ENCODE measurements around the gene DEK. TPM values are rescaled to one million over a fixed set of nuclear protein-coding genes. Genes with fewer than 3 reads are reported as not detected.

The DEK gene
- total RNA-seq, 1 experiment from 2014 or later: 108 TPM

GRCh38 chr6:18178960-18179615 is 85.2 kb downstream of the DEK start:
- H3K4me3 ChIP-seq (replicated peaks in 1 of 2; ENCODE audit: low read depth in 1 of 2, low read length in 2 of 2): no peak overlapping the region
- no peak overlapping the region for H3K27ac ChIP-seq (ENCODE audit: low read depth, low read length)
- no peaks in the 10 kb centered on the region for H3K9me2 ChIP-seq (ENCODE audit: insufficient read depth)
- H3K4me1 ChIP-seq (ENCODE audit: control insufficient read depth in 1 of 2, insufficient read depth in 2 of 2, low read length in 2 of 2): no peaks in the 10 kb centered on the region
- H3K9me3 ChIP-seq (ENCODE audit: control insufficient read depth in 1 of 2, insufficient read depth in 1 of 2, low read depth in 1 of 2, low read length in 2 of 2): no peaks in the 10 kb centered on the region
- H3K9ac ChIP-seq (ENCODE audit: low read length): no peak overlapping the region
- ChIA-PET CTCF (no interaction called here), RAD21 (ENCODE audit: low non-redundant PET in 1 of 2, low total read pairs in 2 of 2, uncharacterized antibody in 2 of 2, unreplicated experiment in 2 of 2) (interaction anchor here in 1 of 2 experiments (0.6 kb wide), 1 partner anchor 16 kb away, joined by 7 read pairs; no protein-coding TSS in a partner anchor), POLR2A (no interaction called here)
- no peaks in the 10 kb centered on the region for H3K36me3 ChIP-seq (ENCODE audit: control insufficient read depth in 1 of 2, insufficient read depth in 2 of 2, low read length in 2 of 2)
- no peak for TF ChIP-seq ZBTB33 (IDR thresholded peaks at IDR 0.05; ENCODE audit: extremely low read depth, insufficient replicate concordance, low read length)
- TF ChIP-seq SP1 (IDR thresholded peaks at IDR 0.05; ENCODE audit: low read depth): no peak
- TF ChIP-seq ELF1 (IDR thresholded peaks at IDR 0.05; ENCODE audit: borderline replicate concordance, low read depth): no peak
- TF ChIP-seq POLR2AphosphoS5 (IDR thresholded peaks at IDR 0.05; ENCODE audit: low read depth, low read length): no peak
- no peak for TF ChIP-seq TCF7L2 (IDR thresholded peaks at IDR 0.05; ENCODE audit: borderline replicate concordance, extremely low read depth, insufficient read depth, insufficient read length)
- TF ChIP-seq JUND (IDR thresholded peaks at IDR 0.05): no peak
- TF ChIP-seq CTCF (IDR thresholded peaks at IDR 0.05 in 2 of 3, conservative IDR thresholded peaks at IDR 0.05 in 1 of 3; ENCODE audit: borderline replicate concordance in 1 of 3, insufficient read depth in 1 of 3, low read depth in 2 of 3, low read length in 2 of 3): no peak
- no peak for TF ChIP-seq EGR1 (IDR thresholded peaks at IDR 0.05; ENCODE audit: low read depth)
- TF ChIP-seq MAX (IDR thresholded peaks at IDR 0.05): no peak
- TF ChIP-seq REST (IDR thresholded peaks at IDR 0.05; ENCODE audit: low read depth): no peak
- TF ChIP-seq EZH2 (IDR thresholded peaks at IDR 0.05): no peak
- no peak for TF ChIP-seq ZFX (IDR thresholded peaks at IDR 0.05)
- TF ChIP-seq POLR2A (IDR thresholded peaks at IDR 0.05; ENCODE audit: borderline replicate concordance, extremely low read depth, insufficient read depth, insufficient read length): no peak
- no peak for TF ChIP-seq EZH2phosphoT487 (IDR thresholded peaks at IDR 0.05; ENCODE audit: borderline replicate concordance)
- H4K20me1 ChIP-seq (ENCODE audit: insufficient read depth): no peaks in the 10 kb centered on the region
- no peak overlapping the region for H3K4me2 ChIP-seq (ENCODE audit: low read length)
- H2AFZ ChIP-seq (ENCODE audit: low read depth, low read length, poor library complexity, severe bottlenecking): no peak overlapping the region
- intact Hi-C loops (cut with micrococcal nuclease): no loop called here
- no peaks in the 10 kb centered on the region for H3K79me2 ChIP-seq (ENCODE audit: insufficient read depth, low read length)
- ATAC-seq: no peak
- BruUV-seq (replicated peaks): no TSS peak
- no peaks in the 10 kb centered on the region for H3K27me3 ChIP-seq (ENCODE audit: insufficient read depth, low read length)
- DNase-seq (ENCODE audit: low read depth, low spot score): no peak

Measured in HCT116 (cell line).